Endodermal cell (in vitro differentiated cells): Measurements from ENCODE around the gene CTRB2. TPM values are rescaled to one million over a fixed set of nuclear protein-coding genes. Genes with fewer than 3 reads are reported as not detected.
A peak's percentile ranks its signal among the peaks of the same experiment; 100 is the strongest.

ENCODE experiments used
- DNase-seq: peaks from one replicate; pipeline ENCODE4 v3.0.0-alpha.2; 2017
- H3K27ac ChIP-seq: 2 replicates; pipeline ENCODE4 v1.5.1; 2013; ENCODE audit warnings: mild to moderate bottlenecking, low read depth, low read length, moderate library complexity
- H3K27me3 ChIP-seq: 2 replicates; pipeline ENCODE4 v1.6.1; 2013; ENCODE audit warnings: mild to moderate bottlenecking, low read length, moderate library complexity; ENCODE audit not compliant: insufficient read depth, control insufficient read depth, poor library complexity, severe bottlenecking
- H3K36me3 ChIP-seq: 2 replicates; pipeline ENCODE4 v1.7.0; 2013; ENCODE audit warnings: mild to moderate bottlenecking, low read length, moderate library complexity; ENCODE audit not compliant: control insufficient read depth, insufficient read depth
- H3K4me1 ChIP-seq: one replicate; pipeline ENCODE4 v1.7.0; 2013; ENCODE audit warnings: low read length; ENCODE audit not compliant: control insufficient read depth, insufficient read depth
- H3K4me3 ChIP-seq: 2 replicates; pipeline ENCODE4 v1.5.1; 2013; ENCODE audit warnings: mild to moderate bottlenecking, low read length, moderate library complexity
- H3K9ac ChIP-seq: 2 replicates; pipeline ENCODE4 v1.6.1; 2013; ENCODE audit warnings: mild to moderate bottlenecking, low read length, moderate library complexity; ENCODE audit not compliant: poor library complexity, severe bottlenecking; ENCODE audit errors: extremely low read depth
- H3K9me3 ChIP-seq: 2 replicates; pipeline ENCODE4 v1.6.1; 2013; ENCODE audit warnings: mild to moderate bottlenecking, low read length, moderate library complexity; ENCODE audit not compliant: control insufficient read depth
- H3K27ac Mint-ChIP-seq: 2 replicates; pipeline ENCODE4 v1.8.0; 2020; ENCODE audit warnings: mixed read lengths
- H3K27me3 Mint-ChIP-seq: 2 replicates; pipeline ENCODE4 v1.8.0; 2021; ENCODE audit warnings: mild to moderate bottlenecking, mixed read lengths; ENCODE audit not compliant: insufficient read depth
- H3K36me3 Mint-ChIP-seq: 2 replicates; pipeline ENCODE4 v1.8.0; 2020; ENCODE audit warnings: low read depth, mixed read lengths
- H3K4me1 Mint-ChIP-seq: 2 replicates; pipeline ENCODE4 v1.8.0; 2020; ENCODE audit warnings: mixed read lengths
- H3K4me3 Mint-ChIP-seq: 2 replicates; pipeline ENCODE4 v1.8.0; 2020; ENCODE audit warnings: mild to moderate bottlenecking, moderate library complexity, mixed read lengths
- H3K9me3 Mint-ChIP-seq: 2 replicates; pipeline ENCODE4 v1.8.0; 2020; ENCODE audit warnings: mild to moderate bottlenecking, mixed read lengths
- WGBS, 2 experiments: methylation state at CpG; one replicate each; pipeline versions ENCODE4 v1.1.5 to v1.1.7; 2013; ENCODE audit warnings: missing lambda C conversion rate in 2 of 2, mixed read lengths in 1 of 2; ENCODE audit not compliant: insufficient coverage in 1 of 2, insufficient read length in 1 of 2; 5-methylcytosine and 5-hydroxymethylcytosine counted together
- total RNA-seq, 2 donors: library from RNA; stranded (reverse); fragmentation: NEBNext Ultra II Directional in 1 of 2; extraction: Animal tissue kit (Norgen Biotek cat#: 25700) in 1 of 2; gene quantifications; 2 replicates in 1 of 2; 3 replicates in 1 of 2; pipeline ENCODE4 v1.2.1, GENCODE V29; 2021
- TF ChIP-seq, protein P1 (sequence below): fragments of 200-600 bp; sonication (generic); conservative IDR thresholded peaks from 2 replicates; pipeline ENCODE4 v1.5.0; 2021; ENCODE audit warnings: antibody characterized with exemption, mild to moderate bottlenecking

Gene CTRB2
- total RNA-seq, 2 donors from 2014 or later = not detected

- no peaks in the 10 kb centered on the region for H3K4me1 ChIP-seq
- H3K9me3 ChIP-seq = no peaks in the 10 kb centered on the region
- no peak for DNase-seq
- H3K27ac Mint-ChIP-seq = peak overlapping the region; percentile 58
- peaks cover 29% of the 10 kb centered on the region for H3K36me3 ChIP-seq
- whole genome bisulfite sequencing, 2 experiments = 96 to 98% methylated on average over 31 to 48 of the region's 48 CpGs
- H3K9me3 Mint-ChIP-seq = no peaks in the 10 kb centered on the region
- H3K4me3 Mint-ChIP-seq = no peak overlapping the region
- TF ChIP-seq, protein P1, sequence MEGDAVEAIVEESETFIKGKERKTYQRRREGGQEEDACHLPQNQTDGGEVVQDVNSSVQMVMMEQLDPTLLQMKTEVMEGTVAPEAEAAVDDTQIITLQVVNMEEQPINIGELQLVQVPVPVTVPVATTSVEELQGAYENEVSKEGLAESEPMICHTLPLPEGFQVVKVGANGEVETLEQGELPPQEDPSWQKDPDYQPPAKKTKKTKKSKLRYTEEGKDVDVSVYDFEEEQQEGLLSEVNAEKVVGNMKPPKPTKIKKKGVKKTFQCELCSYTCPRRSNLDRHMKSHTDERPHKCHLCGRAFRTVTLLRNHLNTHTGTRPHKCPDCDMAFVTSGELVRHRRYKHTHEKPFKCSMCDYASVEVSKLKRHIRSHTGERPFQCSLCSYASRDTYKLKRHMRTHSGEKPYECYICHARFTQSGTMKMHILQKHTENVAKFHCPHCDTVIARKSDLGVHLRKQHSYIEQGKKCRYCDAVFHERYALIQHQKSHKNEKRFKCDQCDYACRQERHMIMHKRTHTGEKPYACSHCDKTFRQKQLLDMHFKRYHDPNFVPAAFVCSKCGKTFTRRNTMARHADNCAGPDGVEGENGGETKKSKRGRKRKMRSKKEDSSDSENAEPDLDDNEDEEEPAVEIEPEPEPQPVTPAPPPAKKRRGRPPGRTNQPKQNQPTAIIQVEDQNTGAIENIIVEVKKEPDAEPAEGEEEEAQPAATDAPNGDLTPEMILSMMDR = no peak
- H3K27me3 Mint-ChIP-seq = no peaks in the 10 kb centered on the region
- H3K27me3 ChIP-seq = no peaks in the 10 kb centered on the region
- peaks cover 45% of the 10 kb centered on the region for H3K36me3 Mint-ChIP-seq
- H3K4me3 ChIP-seq = no peak overlapping the region
- H3K27ac ChIP-seq = peak overlapping the region; percentile 32
- no peak overlapping the region for H3K9ac ChIP-seq
- no peaks in the 10 kb centered on the region for H3K4me1 Mint-ChIP-seq
These were observed 28.1 kb upstream of the CTRB2 start for GRCh38 chr16:75234856-75235696.

DNA sequence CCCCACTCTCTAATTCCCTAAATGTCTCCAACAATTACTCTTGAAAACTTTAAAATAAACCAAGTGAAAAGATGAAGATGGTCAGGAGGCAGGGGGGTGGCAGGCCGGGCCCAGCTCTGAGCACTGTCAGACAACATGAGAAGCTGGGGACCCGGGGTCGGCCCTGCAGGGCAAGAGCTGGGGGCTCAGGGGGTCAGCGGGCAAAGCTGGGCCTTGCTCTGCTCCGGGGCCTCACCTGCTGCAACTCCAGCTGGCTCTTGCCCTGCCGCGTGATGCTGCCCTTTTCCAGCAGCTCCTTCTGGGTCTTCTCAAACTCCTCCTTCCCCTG is 26.6 kb upstream of the CTRB2 start:
- Histone ChIP-seq H3K9me3 (no peaks in the 10 kb centered on the region), H3K27ac (no peak overlapping the region), H3K27me3 (no peaks in the 10 kb centered on the region), H3K4me1 (no peaks in the 10 kb centered on the region), H3K9ac (no peak overlapping the region), H3K4me3 (no peak overlapping the region), H3K36me3 (peaks cover 26% of the 10 kb centered on the region)
- no peak overlapping the region for H3K27ac Mint-ChIP-seq
- TF ChIP-seq, protein P1 = no peak
- H3K27me3 Mint-ChIP-seq = no peaks in the 10 kb centered on the region
- H3K4me1 Mint-ChIP-seq = no peaks in the 10 kb centered on the region
- no peaks in the 10 kb centered on the region for H3K9me3 Mint-ChIP-seq
- WGBS, 2 experiments = 89 to 91% methylated on average over 4 to 7 of the region's 7 CpGs
- H3K36me3 Mint-ChIP-seq = peaks cover 42% of the 10 kb centered on the region
- H3K4me3 Mint-ChIP-seq = no peak overlapping the region
- no peak for DNase-seq

- Histone ChIP-seq H3K27me3 (no peaks in the 10 kb centered on the region), H3K36me3 (peaks cover 26% of the 10 kb centered on the region), H3K4me1 (no peaks in the 10 kb centered on the region), H3K9ac (no peak overlapping the region), H3K4me3 (no peak overlapping the region), H3K27ac (no peak overlapping the region), H3K9me3 (no peaks in the 10 kb centered on the region)
- no peaks in the 10 kb centered on the region for H3K27me3 Mint-ChIP-seq
- 93 to 98% methylated on average over 4 to 8 of the region's 11 CpGs for WGBS, 2 experiments
- H3K36me3 Mint-ChIP-seq = peaks cover 41% of the 10 kb centered on the region
- no peak for DNase-seq
- TF ChIP-seq, protein P1 = no peak
- no peak overlapping the region for H3K4me3 Mint-ChIP-seq
- H3K4me1 Mint-ChIP-seq = no peaks in the 10 kb centered on the region
- H3K27ac Mint-ChIP-seq = no peak overlapping the region
- H3K9me3 Mint-ChIP-seq = no peaks in the 10 kb centered on the region
These were observed 24.6 kb upstream of the CTRB2 start for GRCh38 chr16:75231570-75231969.
